ENCODE data around the gene LIPI.

DNA sequence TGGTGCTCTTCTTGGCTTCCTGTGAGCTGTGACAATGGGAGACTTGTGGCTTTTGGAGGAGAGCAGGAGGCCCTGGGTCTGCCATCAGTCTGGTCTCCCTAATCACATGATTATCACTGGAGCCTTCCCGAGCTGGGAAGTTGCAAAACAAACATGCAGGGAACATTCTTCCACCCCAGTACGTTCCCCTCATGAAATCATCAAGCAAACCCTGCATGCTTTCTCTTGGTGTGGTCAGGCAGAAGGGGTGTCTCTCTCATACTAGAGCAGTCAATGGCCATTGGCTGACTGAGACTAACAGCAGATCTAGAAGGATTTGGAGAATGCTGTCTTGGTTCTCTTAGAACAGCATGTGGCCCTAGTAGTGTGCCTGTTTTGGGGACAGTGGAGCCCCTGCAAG lies 111.2 kb downstream of the LIPI start:
- TF ChIP-seq CTCF (conservative IDR thresholded peaks at IDR 0.05; ENCODE audit: low read depth, low read length) (no peak), EZH2 (IDR thresholded peaks at IDR 0.05; ENCODE audit: low read length, unreplicated experiment) (no peak), EZH2phosphoT487 (IDR thresholded peaks at IDR 0.05; ENCODE audit: borderline replicate concordance, low read length) (no peak)
